DMS114 treated with DMSO at 0.1 percent for 48 hours (cell line): ENCODE results near the gene ARHGEF3.

Source experiments
- DNase-seq: peaks from one replicate; lab custom pipeline; 2025; ENCODE audit not compliant: unreplicated experiment; lab: John Stamatoyannopoulos, UW

Gene ARHGEF3

GRCh38 chr3:56801662-56802377 is at the start of gene ARHGEF3:
ARHGEF3 (minus strand) TSS chr3:56801949; CDS start chr3:56801798, 151 bp downstream.
- peak; percentile 47 for DNase-seq

GRCh38 chr3:56849698-56850097 is 47.9 kb upstream of the ARHGEF3 start:
- DNase-seq = no peak

- DNase-seq = no peak
These were observed 43.8 kb upstream of the ARHGEF3 start for GRCh38 chr3:56845505-56845904.

- DNase-seq = no peak
These were observed 42.8 kb upstream of the ARHGEF3 start for GRCh38 chr3:56844536-56844935.

- DNase-seq = no peak
These were observed 38.3 kb upstream of the ARHGEF3 start for GRCh38 chr3:56839784-56840715.

GRCh38 chr3:56838448-56838847 is 36.7 kb upstream of the ARHGEF3 start:
- DNase-seq = no peak

- DNase-seq = no peak
These were observed 35.6 kb upstream of the ARHGEF3 start for GRCh38 chr3:56837196-56837955.

GRCh38 chr3:56836276-56837163 is 34.8 kb upstream of the ARHGEF3 start:
- DNase-seq = no peak

GRCh38 chr3:56835650-56836227 is 34.0 kb upstream of the ARHGEF3 start:
- DNase-seq = no peak

GRCh38 chr3:56833536-56833935 is 31.8 kb upstream of the ARHGEF3 start:
- no peak for DNase-seq

GRCh38 chr3:56833022-56833421 is 31.3 kb upstream of the ARHGEF3 start:
- no peak for DNase-seq

- DNase-seq = no peak
These were observed 29.8 kb upstream of the ARHGEF3 start for GRCh38 chr3:56831572-56831971.

GRCh38 chr3:56830884-56831283 is 29.1 kb upstream of the ARHGEF3 start:
- no peak for DNase-seq

GRCh38 chr3:56829533-56829932 is 27.8 kb upstream of the ARHGEF3 start:
- no peak for DNase-seq

GRCh38 chr3:56826831-56827722 is 25.3 kb upstream of the ARHGEF3 start:
- no peak for DNase-seq

- DNase-seq = no peak
These were observed 24.1 kb upstream of the ARHGEF3 start for GRCh38 chr3:56825567-56826438.

GRCh38 chr3:56823984-56824703 is 22.4 kb upstream of the ARHGEF3 start:
- no peak for DNase-seq
